Measurements from ENCODE around the gene RAVER2.

- TF ChIP-seq USF2 (CRISPR knock-in tag; IDR thresholded peaks at IDR 0.05): no peak
- TF ChIP-seq CTCF (IDR thresholded peaks at IDR 0.05): no peak
- TF ChIP-seq ZNF232 (CRISPR knock-in tag; IDR thresholded peaks at IDR 0.05): no peak
- no peak for TF ChIP-seq HMGXB4 (CRISPR knock-in tag; IDR thresholded peaks at IDR 0.05)
- TF ChIP-seq KAT7 (CRISPR knock-in tag; IDR thresholded peaks at IDR 0.05; ENCODE audit: borderline replicate concordance): no peak
- no peak for TF ChIP-seq E2F5 (CRISPR knock-in tag; IDR thresholded peaks at IDR 0.05)
- no peak for TF ChIP-seq ZNF138 (CRISPR knock-in tag; conservative IDR thresholded peaks at IDR 0.05)
- TF ChIP-seq ZNF219 (CRISPR knock-in tag; IDR thresholded peaks at IDR 0.05; ENCODE audit: borderline replicate concordance): no peak
- TF ChIP-seq ATF6 (CRISPR knock-in tag; IDR thresholded peaks at IDR 0.05): no peak
- TF ChIP-seq PREB (CRISPR knock-in tag; IDR thresholded peaks at IDR 0.05; ENCODE audit: borderline replicate concordance): no peak
- TF ChIP-seq ZNF532 (CRISPR knock-in tag; IDR thresholded peaks at IDR 0.05; ENCODE audit: borderline replicate concordance): no peak
These were observed 43.8 kb upstream of the RAVER2 start for GRCh38 chr1:64701071-64701470.
